Fibroblast of skin of abdomen (primary cell): ENCODE data around the gene GRIN2C. TPM values are rescaled to one million over a fixed set of nuclear protein-coding genes. Genes with fewer than 3 reads are reported as not detected.
"Not testable (repeated sequence)": the region's sequence is repeated elsewhere in the genome, so short reads cannot be mapped to it uniquely, and the experiment has no call there.

Source experiments
- DNase-seq: peaks from one replicate; pipeline ENCODE4 v3.0.0-alpha.2; 2013
- polyA plus RNA-seq, 2 experiments: library from polyadenylated mRNA; unstranded; fragments of 120-200 nt; gene quantifications; one replicate each; pipeline ENCODE4 v1.2.1, GENCODE V29; 2013; ENCODE audit not compliant: insufficient read length in 2 of 2

Gene GRIN2C
- polyA plus RNA-seq (2013, experiment 1 of 2; ENCODE audit: insufficient read length): 0.08 TPM
- polyA plus RNA-seq (2013, experiment 2 of 2; ENCODE audit: insufficient read length): 0.10 TPM

- no peak for DNase-seq
Observed at GRCh38 chr17:74859459-74860228, at the start of gene GRIN2C. GRIN2C (minus strand) TSS chr17:74859885; CDS start chr17:74855092, 4,793 bp downstream.

DNA sequence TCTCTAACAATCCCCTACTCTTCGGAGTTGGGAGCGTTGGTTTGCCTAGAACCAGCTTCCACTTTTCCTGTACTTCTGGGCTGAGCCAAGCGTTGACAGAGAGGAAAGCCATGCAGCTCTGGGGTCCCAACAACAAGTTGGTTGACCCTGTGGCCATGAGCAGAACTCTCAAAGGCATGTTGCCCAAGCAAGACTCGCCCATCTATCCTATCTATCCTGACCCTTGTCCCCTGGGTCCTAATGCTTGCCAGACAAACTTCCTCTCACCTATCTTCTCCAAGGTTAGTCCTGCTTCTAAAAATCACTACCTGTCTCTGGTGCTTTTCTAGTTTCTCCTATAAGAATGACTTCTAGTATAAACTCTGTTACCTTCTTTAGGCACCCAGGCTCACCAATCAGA lies 49.4 kb upstream of the GRIN2C start:
- DNase-seq: not testable (repeated sequence)

DNA sequence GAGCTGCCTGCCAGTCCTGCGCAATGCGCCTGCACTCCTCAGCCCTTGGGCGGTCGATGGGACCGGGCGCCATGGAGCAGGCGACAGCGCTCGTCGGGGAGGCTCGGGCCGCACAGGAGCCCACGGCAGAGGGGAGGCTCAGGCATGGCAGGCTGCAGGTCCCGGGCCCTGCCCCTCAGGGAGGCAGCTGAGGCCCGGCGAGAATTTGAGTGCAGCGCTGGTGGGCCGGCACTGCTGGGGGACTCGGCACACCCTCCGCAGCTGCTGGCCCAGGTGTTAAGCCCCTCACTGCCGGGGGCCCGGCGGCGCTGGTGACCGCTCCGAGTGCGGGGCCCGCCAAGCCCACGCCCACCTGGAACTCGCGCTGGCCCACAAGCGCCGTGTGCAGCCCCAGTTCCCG lies 47.3 kb upstream of the GRIN2C start:
- no peak for DNase-seq

DNA sequence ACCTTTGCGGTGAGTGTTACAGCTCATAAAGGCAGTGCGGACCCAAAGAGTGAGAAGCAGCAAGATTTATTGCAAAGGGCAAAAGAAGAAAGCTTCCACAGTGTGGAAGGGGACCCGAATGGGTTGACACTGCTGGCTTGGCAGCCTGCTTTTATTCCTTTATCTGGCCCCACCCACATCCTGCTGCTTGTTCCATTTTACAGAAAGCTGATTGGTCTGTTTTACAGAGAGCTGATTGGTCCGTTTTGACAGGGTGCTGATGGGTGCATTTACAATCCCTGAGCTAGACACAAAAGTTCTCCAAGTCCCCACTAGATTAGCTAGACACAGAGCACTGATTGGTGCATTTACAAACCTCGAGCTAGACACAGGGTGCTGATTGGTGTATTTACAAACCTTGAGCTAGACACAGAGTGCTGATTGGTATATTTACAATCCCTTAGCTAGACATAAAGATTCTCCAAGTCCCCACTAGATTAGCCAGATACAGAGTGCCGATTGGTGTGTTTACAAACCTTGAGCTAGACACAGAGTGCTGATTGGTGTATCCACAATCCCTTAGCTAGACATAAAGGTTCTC lies 46.6 kb upstream of the GRIN2C start:
- not testable (repeated sequence) for DNase-seq

DNA sequence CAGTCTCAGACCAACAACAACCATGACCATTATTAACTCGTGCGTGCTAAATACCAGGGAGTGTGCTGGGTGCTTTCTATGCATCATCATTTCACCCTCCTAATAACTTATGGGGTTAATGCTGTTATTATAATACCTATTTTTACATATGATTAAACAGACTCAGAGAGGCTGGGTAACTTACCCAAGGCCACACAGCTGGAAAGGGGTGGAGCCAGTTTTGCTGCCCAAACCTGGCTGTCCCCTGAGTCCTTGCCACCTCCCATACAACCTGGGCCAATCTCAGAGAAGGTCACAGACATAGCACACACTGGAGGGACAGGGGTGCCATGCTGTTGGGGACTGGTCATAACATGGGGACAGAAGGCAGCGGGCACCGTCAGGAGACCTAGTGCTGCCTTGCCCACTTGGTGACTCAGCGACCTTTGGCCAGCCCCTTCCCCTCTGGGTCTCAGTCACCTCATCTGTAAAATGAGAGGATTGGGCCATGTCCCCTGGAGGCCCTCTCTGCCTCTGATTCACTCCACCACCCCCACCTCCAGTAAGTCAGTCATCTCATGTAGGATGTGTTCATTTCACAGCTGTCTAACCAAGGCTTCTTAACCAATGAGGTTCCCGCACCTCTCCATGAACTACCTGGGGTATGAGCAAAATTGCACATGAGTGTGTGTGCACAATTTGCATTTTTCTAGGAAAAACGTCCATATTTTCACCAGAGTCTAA lies 45.2 kb upstream of the GRIN2C start:
- no peak for DNase-seq

DNA sequence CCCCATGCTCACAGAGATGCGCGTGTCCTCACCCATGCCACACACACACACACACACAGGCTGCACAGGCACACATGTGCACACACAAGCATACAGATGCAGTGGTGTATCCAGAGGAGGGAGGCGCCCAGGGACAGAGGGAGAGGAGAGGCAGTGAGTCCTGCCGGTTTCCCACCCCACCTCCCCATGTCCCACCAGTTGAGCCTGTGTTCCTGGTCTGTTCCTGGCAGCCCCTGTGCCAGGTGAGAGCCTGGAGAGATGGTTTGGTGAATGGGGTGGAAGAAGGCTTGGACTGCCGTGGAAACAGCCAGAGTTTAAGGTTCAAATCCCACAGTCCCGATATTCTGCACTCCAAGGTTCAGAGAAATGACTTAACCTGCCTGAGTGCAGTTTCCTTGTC lies 44.0 kb upstream of the GRIN2C start:
- DNase-seq: no peak

DNA sequence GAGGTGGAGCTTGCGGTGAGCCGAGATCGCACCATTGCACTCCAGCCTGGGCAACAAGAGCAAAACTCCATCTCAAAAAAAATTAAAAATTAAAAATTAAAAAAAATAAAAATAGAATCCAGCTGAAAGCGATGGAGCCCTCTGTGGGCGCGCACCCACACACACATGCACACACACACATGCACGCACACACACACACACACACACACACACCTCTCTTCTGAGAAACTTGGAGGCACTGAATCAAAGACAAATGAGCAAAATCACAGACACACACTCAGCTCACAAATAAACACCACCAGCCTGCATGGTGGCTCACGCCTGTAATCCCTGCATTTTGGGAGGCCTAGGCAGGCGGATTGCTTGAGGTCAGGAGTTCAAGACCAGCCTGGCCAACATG lies 43.3 kb upstream of the GRIN2C start:
- DNase-seq: no peak

DNA sequence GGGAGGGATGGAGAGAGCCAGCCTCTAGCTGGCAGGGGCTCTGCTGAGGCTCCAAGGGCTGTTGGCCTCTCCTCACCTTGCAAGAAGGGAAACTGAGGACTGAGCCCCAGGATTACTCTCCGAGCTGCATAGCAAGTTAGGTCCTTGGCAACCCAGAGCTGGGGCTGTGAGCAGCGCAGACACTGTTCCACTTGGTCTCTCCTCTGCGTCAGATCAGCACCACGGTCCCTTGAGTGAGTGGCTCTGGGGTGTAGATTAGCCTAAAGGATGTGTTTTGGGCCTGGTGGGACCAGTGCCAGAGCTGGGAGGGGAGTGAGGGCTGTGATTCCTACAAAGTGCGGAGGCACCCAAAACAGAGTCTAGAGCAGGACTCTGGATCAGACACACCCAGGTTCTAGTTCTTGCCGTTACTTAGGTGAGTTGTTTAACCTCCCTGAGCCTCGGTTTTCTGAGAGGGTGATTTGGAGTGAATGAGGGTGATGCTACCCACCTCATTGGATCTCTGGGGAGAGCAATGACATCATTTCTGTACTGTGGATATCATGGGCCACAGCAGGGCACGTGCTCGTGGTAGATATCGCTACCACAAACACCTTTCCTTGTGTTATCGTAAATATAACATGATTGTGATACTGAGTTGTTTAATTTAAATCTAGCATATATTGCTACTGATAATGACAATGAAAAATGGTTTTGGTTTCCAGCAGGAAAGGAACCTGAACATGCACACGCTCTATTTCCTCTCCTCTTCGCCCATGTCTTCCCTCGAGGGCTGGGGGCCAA lies 41.9 kb upstream of the GRIN2C start:
- no peak for DNase-seq

DNA sequence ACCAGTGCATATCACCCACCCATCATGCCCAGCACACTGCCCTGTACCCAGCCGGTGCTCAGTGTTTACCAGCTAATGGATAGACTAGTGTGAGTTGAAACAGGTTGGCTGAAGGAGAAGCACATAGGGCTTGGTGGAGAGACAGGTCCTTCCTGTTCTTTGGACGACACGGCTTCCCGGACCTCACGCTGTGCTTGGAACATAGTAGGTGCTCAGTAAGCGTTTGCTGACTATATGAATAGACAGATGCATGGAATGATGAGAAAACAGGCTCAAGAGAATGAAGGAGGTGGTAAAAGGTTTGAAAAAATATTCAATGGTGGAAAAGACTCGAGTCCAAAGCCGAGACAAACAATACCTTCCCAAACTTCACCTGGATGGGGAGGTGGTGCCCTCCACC lies 40.5 kb upstream of the GRIN2C start:
- no peak for DNase-seq

DNA sequence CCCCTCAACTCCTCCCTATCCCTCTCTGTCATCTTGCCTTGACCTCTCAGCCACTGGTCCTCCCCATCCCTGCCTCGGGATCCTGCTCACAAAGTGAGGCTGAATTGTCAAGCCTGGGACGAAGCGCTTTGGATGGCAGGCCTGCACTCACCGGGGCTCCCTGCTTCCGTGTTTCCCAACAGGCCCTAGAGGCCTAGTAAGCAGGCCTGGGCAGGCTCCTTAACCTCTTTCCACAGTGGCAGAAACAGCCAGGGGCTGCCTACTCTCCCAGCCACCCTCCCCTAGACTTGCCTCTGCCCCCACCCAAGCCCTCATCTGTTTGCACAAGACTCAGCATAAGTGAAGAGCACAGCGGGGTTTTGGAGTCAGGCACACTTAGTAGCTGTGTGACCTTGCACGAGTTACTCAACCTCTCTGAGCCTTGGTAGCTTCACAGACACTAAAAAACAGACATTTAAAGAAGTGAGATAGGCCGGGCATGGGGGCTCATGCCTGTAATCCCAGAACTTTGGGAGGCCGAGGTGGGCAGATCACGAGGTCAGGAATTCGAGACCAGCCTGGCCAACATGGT lies 38.8 kb upstream of the GRIN2C start:
- DNase-seq: no peak

- DNase-seq: no peak
Observed at GRCh38 chr17:74893936-74894671, 34.4 kb upstream of the GRIN2C start.

DNA sequence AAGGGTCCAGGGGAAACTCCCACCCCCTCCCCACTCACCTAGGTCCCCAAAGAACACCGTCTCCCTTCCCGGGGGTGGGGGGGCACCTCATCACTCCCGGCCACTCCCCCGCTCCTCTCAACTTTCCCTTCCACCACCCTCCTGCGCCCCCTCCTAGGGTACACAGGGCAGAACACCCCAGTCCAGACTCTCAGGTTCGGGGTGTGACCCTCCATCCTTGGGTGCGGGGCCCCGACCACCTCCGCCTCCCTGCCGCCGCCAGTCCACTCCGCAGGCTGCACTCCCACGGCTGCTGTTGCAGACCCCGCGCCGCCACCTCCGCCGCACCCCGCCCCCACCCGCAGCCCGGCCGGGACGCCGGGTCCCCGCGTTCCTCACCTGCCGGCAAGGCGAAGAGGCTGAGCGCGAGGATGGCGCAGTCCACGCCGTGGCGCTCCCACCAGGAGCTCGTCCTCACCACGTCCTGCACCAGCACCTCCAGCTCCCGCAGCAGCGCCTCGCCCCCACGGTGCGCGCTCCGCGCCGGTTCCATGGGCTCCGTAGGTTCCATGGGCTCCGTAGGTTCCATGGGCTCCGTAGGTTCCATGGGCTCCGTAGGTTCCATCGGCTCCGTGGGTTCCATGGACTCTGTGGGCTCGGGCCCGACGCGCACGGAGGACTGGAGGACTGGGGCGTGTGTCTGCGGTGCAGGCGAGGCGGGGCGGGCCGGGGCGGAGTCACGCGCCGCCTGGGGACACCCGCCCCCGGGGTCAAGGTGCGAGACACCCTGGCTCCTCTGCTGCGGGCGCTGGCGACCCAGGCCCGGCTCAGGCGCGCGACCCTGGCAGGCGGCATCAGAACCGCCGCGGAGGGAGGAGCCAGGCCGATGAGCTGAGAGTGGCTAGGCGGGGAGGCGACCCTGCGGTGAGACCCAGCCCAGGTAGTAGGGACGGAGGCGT lies 33.6 kb upstream of the GRIN2C start, which contains the start of gene FADS6:
Gene FADS6, minus strand, starts transcription at position 660 of the 938 bp plus-strand sequence. Its CDS starts 38 bp downstream, at position 622.
- DNase-seq: no peak

DNA sequence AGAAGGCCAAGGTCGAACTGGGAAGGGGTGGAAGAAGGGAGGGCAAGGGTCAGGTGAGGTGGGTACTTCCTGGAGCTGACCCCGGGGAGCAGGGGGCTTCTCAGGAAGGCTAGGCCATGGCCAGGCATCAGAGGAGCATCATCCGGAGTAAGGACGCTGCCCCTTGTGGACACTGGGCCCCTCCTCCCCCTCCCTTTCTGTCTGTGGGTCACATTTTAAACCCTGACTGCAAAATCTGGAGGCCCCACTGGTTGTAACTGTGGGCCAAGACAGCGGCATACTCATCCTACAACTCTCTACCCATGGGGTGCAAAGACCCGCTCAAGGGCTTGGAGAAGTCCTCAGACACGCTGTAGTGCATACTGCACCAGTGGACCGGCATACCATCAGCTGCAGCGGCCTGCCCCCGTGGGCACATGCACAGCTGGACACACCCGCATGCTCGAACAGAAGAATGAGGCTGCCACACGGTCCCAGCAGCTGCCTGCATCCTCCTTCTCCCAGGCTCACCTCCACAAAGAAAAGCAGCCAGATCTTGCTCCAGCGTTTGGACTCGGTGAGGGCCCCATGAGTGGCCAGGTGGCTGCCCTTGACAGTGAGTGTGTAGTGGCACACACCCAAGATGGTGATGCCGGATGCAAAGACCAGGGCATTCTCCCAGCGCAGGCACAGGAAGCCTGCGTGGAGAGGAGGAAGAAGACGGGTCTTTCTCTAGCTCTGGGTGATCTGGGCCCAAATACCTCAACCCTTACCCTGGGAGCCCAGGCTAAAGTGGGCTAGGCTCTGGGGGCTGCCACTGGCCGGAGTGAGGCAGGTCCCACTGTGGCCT lies 32.5 kb upstream of the GRIN2C start:
- DNase-seq: no peak

DNA sequence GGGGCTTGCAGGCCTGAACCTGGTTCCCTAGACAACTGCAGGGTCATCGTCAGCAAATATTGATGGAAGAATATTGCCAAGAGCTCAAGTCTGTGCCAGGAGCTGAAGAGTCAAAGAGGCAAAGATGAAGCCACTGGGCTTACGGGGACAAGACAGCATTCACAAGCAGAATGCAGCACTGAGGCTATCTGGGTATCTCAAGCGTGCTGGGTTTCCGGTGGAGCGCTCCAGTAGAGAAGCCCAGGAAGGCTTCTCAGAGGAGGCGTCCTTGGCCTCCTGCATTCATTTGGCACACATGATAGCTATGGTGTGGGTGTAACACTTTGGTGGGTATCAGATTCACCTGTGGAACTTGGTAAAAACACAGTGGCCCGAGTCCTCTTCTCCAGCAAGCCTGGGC lies 30.9 kb upstream of the GRIN2C start:
- DNase-seq: no peak

- no peak for DNase-seq
Observed at GRCh38 chr17:74888469-74888868, 28.8 kb upstream of the GRIN2C start.

GRCh38 chr17:74883241-74883745 lies 23.6 kb upstream of the GRIN2C start:
- peak; percentile 16 for DNase-seq

DNA sequence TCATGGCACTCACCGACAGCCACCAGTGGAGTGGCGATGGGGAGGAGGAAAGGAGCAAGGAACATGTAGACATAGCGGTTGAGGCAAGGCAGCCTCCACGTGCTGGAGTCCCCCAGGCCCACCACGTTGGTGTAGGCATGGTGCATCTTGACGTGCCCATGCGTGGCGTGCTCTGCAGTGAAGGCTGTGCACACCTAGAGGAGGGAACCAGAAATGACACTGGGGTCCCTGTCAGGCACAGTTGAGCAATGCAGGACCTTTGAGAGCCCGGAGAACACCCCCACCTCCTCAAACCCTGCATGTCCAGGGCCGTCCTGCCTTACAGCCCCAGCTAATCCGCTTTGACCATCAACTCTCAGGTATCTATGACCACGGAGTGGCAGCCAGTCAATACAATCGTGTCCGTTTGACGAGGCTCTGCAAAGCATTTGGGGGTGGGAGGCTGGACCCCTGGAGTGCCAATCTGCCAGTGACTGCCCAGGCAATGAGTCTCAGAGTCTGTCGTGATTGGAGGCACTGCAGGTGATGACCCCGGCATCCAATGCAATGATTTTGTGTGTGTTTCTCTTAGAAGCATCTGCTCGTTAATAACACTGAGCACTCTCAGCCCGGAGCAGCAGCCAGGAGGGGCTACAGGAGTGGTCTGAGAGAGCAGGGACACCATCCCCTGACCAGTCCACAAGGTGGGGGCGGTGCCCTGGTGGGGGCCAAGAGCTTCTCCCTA lies 23.0 kb upstream of the GRIN2C start:
- no peak for DNase-seq

DNA sequence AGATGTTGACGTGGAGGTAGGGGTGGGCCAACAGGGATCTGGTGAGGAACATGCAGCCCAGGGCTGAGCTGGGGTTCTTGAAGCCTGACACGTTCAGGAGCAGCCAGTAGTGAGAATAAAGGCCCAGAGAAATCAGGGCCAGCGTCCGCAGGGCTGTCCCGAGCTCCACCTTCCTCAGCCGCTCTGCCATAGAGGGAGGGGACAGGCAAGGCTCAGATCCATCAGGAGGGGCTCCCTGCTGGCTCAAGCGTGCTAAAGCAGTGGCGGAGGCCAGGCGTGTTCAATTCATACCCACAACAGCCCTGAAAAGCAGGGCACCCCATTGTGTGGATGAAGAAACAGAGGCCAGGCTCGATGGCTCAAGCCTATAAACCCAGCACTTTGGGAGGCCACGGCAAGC lies 21.4 kb upstream of the GRIN2C start:
- DNase-seq: no peak
